ENCODE results near the gene TUBA3E. TPM values are rescaled to one million over a fixed set of nuclear protein-coding genes. Genes with fewer than 3 reads are reported as not detected.
"Not testable (repeated sequence)": the region's sequence is repeated elsewhere in the genome, so short reads cannot be mapped to it uniquely, and the experiment has no call there.

Gene TUBA3E
- not detected for total RNA-seq
- long read RNA-seq: 0 reads

- no peak for DNase-seq (ENCODE audit: low spot score)
Measured at GRCh38 chr2:130198343-130198742, at the start of gene TUBA3E. TSS of gene TUBA3E (minus strand) at chr2:130198439. CDS start at chr2:130198360, 79 bp downstream.

GRCh38 chr2:130246430-130246829 is 48.2 kb upstream of the TUBA3E start:
- DNase-seq (ENCODE audit: low spot score): no peak

DNA sequence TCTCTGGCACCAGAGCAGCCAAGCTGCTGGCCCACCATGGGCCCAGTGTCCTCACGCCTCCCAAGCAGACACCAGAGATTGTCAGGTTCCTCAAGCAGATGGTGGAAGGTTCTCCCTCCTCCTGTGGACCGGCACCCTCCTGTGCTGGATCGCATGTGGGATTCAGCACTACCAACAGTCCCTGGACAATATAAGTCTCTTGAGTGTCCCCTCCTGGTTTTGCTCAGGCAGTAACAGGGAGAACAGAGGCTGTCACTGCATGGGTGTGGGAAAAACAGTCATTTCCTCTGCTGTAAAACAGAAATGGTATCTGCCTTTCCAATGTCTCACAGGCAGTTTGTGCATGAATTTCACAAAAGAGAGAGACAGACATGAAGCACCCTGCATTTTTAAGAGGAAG is 47.7 kb upstream of the TUBA3E start:
- DNase-seq (ENCODE audit: low spot score): no peak

GRCh38 chr2:130243359-130243758 is 45.1 kb upstream of the TUBA3E start:
- no peak for DNase-seq (ENCODE audit: low spot score)

- no peak for DNase-seq (ENCODE audit: low spot score)
Measured at GRCh38 chr2:130241041-130241707, 42.9 kb upstream of the TUBA3E start.

GRCh38 chr2:130239581-130239980 is 41.3 kb upstream of the TUBA3E start:
- not testable (repeated sequence) for DNase-seq (ENCODE audit: low spot score)

GRCh38 chr2:130233066-130233465 is 34.8 kb upstream of the TUBA3E start:
- DNase-seq (ENCODE audit: low spot score): not testable (repeated sequence)

DNA sequence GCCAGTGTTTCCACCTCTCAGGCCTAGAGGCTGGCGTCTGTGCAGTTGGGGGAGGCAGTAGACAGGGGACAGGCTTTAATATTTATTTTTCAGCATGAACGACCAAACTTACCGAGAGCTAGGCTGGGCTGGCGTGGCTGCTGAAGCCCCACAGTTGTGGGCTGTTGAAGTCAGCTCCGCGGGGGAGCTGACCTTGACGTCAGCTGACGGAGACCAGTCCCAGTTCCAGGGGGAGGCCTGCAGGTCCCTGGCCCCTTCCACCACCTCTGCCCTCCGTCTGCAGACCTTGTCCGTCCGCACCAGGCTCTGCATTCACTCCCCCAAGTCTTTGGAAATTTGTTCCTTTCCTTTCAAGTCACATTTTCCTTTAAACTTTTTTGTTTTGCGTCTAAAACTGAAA is 33.4 kb upstream of the TUBA3E start:
- DNase-seq (ENCODE audit: low spot score): no peak

DNA sequence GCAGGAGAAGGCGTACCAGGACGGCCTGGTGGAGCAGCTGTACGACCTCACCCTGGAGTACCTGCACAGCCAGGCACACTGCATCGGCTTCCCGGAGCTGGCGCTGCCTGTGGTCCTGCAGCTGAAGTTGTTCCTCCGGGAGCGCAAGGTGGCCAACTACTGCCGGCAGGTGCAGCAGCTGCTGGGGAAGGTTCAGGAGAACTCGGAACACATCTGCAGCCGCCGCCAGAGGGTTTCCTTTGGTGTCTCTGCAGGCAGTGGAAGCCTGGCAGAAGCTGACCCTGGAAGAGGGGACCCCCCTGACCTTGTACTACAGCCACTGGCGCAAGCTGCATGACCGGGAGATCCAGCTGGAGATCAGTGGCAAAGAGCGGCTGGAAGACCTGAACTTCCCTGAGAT is 32.7 kb upstream of the TUBA3E start:
- not testable (repeated sequence) for DNase-seq (ENCODE audit: low spot score)

- not testable (repeated sequence) for DNase-seq (ENCODE audit: low spot score)
Measured at GRCh38 chr2:130230376-130230775, 32.1 kb upstream of the TUBA3E start.

GRCh38 chr2:130229161-130229510 is 30.9 kb upstream of the TUBA3E start:
- not testable (repeated sequence) for DNase-seq (ENCODE audit: low spot score)

DNA sequence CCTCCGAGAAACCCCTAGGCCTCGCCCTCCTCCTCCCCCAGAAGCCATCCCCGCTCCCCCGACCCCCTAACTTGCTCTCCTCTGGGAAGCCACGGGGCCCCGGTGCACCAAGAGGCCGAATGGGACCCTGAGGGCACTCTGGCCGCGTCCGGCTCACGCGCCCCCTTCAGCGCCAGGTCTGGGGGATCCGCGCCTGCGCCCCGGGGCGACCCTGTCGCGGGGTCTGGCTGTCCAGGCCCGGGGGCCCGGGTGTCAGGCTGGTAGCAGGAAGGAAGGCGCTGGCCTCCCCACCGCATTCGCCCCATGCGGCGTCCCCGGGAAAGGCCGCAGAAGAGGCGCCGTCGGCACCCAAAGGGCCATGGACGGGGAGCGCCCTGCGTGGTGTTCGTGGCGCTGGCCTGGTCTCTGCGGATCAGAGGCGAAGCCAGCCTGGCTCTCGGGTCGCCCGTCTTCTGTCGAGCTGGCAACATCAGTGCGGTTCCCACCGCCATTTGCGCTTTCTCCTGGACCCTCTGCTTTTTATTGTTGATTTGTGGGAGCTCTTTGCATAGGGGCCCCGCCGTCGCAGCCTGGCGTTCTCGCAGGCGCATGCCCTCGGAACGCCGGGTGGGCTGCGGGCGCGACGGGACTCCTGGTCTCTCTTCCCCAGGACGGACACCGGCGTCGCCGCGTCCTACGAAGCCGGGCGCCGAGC is 30.4 kb upstream of the TUBA3E start:
- DNase-seq (ENCODE audit: low spot score): not testable (repeated sequence)

DNA sequence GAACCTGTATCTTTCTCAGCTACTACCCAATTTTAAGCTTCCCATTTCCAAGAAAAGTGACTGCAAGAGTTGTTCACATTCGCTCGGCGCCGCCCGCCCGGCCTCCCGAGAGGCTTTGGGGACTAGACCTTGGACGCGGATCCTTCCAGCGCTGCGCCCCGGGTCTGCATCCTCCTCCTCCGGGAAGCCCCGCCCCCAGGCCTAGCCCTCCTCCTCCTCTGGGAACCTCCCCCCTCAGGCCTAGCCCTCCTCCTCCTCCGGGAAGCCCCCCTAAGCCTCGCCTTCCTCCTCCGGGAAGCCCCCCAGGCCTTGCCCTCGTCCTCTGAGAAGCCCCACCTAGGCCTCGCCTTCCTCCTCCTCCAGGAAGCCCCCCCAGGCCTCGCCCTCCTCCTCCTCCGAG is 29.8 kb upstream of the TUBA3E start:
- not testable (repeated sequence) for DNase-seq (ENCODE audit: low spot score)

GRCh38 chr2:130222523-130222922 is 24.3 kb upstream of the TUBA3E start:
- DNase-seq (ENCODE audit: low spot score): not testable (repeated sequence)

GRCh38 chr2:130220505-130220904 is 22.3 kb upstream of the TUBA3E start:
- not testable (repeated sequence) for DNase-seq (ENCODE audit: low spot score)

DNA sequence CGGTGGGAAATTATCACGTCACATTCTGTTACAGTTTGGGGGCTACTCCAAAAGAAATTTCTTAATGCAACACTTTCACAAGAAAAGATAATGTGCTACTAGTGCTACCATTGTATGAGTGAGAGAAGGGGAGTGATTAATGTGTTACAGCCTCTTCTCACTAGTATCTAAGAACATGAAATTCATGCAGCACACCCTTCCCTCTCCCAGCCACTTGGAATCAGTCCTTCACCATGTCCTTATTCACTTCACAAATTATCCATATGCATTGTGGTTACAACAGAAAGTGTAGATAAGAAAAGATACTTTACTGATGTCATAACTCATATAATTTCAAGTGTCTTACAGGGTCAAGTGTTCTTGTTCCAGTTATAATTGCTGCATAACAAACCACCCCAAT is 20.9 kb upstream of the TUBA3E start:
- not testable (repeated sequence) for DNase-seq (ENCODE audit: low spot score)

- not testable (repeated sequence) for DNase-seq (ENCODE audit: low spot score)
Measured at GRCh38 chr2:130207051-130207450, 8.8 kb upstream of the TUBA3E start.

- peak; percentile 60 for DNase-seq (ENCODE audit: low spot score)
Measured at GRCh38 chr2:130203150-130203549, 4.9 kb upstream of the TUBA3E start.

DNA sequence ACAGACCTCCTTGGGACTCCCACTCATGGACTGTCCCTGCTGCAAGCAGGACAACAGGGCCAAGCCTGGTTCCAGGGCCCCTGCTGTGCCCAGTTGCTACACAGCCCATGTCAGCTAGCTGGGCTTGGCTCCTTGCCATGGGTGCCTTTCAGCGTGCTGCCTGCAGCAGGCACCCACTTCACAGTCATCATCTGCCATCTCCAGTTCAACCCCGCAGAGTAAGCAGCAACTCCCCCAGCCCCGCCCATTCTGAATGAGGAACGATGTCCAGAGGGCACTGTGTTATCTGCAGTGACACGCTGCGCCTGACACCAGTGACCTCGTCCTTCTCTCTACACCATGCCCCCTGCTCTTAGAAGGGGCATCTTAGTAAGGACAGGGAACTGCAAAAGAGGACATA is 4.3 kb upstream of the TUBA3E start:
- peak; percentile 82 for DNase-seq (ENCODE audit: low spot score)

GRCh38 chr2:130196052-130196451 is 2.2 kb downstream of the TUBA3E start:
- DNase-seq (ENCODE audit: low spot score): not testable (repeated sequence)

DNA sequence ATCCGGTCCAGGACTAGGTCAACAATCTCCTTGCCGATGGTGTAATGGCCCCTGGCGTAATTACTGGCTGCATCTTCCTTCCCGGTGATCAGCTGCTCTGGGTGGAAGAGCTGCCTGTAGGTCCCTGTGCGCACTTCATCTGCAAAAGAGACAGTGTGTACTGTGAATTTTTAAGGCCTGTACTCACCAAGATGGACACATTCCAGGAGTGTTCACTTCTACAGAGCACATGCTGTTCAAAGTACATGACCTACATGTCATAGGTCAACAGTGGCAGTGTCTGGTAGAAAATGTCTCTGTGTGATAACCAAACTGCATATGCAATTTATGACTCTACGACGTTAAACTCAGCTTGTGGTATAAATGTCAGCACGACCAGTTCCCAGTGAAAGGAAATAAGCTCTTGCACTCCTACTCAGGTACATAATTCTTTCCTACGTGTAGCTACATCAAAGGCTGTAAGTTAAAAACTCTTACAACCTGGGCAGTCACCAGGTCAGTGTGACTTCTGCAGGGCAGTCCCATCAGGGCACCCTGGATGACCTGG is 3.1 kb downstream of the TUBA3E start:
- DNase-seq (ENCODE audit: low spot score): not testable (repeated sequence)

- DNase-seq (ENCODE audit: low spot score): peak; percentile 60
Measured at GRCh38 chr2:130193824-130194223, 4.4 kb downstream of the TUBA3E start.

- peak; percentile 49 for DNase-seq (ENCODE audit: low spot score)
Measured at GRCh38 chr2:130192451-130192850, 5.8 kb downstream of the TUBA3E start.

Data from mesenteric fat pad (tissue), 1 donor.